UCSD-AML1 (cell line): ENCODE results near the gene TSKS.
"Not testable (repeated sequence)": the region's sequence is repeated elsewhere in the genome, so short reads cannot be mapped to it uniquely, and the experiment has no call there.

Source experiments
- DNase-seq: peaks from one replicate; lab custom pipeline; 2025; ENCODE audit not compliant: unreplicated experiment; lab: John Stamatoyannopoulos, UW

Gene TSKS

GRCh38 chr19:49727217-49728030 is 35.7 kb downstream of the TSKS start:
- DNase-seq: no peak

DNA sequence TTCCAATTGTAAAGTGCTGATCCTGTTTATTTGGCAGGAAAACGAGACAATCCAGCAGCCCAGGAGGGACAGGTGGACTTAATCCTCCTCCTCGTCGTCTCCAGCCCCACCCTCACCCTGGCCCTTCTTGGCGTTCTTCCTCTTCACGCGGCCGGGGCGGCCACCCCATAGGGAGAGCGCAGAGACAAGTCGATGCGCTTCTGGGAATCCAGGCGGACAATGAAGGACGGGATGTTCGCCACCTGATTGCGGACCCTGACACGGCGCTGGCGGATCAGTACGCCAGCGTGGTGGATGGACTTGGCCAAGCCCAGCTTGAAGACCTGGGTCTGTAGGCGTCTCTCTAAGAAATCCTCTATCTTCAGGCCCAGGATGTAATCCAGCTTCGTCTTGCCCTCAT is 43.7 kb downstream of the TSKS start:
- not testable (repeated sequence) for DNase-seq

DNA sequence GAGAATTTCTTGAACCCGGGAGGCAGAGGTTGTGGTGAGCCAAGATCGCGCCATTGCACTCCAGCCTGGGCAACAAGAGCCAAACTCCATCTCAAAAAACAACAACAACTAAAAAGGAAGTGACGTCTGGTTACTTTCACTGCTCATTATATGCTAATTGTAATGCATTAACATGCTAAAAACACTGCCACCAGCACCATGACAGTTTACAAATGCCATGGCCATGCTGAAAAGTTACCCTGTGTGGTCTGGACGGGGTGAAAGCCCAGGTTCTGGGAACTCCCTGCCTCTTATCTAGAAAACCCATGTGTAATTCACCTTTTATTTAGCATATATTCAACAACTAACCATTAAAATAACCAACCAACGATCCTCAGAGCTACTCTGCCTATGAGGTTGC is 44.1 kb downstream of the TSKS start:
- no peak for DNase-seq

GRCh38 chr19:49718511-49718910 is 44.6 kb downstream of the TSKS start:
- no peak for DNase-seq

GRCh38 chr19:49716154-49716553 is 47.0 kb downstream of the TSKS start:
- DNase-seq: no peak

DNA sequence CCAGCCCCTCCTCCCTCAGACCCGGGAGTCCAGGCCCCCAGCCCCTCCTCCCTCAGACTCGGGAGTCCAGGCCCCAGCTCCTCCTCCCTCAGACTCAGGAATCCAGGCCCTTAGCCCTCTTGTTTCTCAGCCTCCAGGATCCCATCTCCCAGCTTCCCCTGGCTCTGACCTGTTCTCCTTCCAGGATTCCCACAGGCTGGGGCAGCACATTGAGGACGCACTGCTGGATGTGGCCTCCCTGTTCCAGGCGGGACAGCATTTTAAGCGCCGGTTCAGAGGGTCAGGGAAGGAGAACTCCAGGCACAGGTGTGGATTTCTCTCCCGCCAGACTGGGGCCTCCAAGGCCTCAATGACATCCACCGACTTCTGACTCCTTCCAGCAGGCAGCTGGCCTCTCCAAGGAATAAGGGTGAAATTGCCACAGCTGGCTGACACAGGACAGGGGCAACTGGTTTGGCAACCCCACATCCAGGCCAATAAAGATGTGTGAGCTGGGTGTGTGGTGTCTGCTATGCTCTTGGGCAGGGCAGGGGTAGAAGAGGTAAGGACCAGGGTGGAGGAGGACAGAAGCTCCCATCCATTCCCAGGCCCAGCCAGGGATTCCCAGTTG is 49.8 kb downstream of the TSKS start:
- no peak for DNase-seq

- DNase-seq: no peak
Measured at GRCh38 chr19:49712397-49712859, 50.7 kb downstream of the TSKS start.

DNA sequence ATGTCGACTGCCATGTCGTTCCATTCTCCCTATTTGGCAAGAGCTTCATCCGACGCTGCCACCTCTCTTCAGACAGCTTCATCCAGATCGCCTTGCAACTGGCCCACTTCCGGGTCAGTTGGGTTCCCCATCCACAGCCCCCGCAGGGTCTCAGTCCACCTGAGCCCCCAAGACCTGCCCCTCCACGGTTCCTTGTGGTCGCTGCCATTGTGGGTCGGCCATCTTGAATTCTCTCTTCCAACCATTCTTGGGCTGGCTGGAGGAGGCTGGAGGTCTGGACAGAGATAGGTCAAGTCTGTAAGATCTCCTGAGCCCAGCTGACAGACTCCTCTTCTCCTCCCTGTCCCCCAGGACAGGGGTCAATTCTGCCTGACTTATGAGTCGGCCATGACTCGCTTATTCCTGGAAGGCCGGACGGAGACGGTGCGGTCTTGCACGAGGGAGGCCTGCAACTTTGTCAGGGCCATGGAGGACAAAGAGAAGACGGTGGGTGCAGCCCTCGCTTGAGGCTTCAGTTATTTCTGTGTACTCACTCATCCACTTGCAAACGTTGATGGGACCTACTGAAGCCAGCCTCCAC is 52.6 kb downstream of the TSKS start:
- DNase-seq: no peak

DNA sequence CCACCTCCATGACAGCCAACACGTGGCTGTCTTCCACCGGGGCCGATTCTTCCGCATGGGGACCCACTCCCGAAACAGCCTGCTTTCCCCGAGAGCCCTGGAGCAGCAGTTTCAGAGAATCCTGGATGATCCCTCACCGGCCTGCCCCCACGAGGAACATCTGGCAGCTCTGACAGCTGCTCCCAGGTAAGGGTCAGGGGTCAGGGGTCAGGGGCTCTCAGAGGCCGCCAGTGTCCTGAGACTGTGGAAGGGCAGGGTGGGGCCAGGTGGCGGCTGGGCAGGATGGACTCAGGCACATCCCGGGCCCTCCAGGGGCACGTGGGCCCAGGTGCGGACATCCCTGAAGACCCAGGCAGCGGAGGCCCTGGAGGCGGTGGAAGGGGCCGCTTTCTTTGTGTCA is 57.2 kb downstream of the TSKS start:
- no peak for DNase-seq

DNA sequence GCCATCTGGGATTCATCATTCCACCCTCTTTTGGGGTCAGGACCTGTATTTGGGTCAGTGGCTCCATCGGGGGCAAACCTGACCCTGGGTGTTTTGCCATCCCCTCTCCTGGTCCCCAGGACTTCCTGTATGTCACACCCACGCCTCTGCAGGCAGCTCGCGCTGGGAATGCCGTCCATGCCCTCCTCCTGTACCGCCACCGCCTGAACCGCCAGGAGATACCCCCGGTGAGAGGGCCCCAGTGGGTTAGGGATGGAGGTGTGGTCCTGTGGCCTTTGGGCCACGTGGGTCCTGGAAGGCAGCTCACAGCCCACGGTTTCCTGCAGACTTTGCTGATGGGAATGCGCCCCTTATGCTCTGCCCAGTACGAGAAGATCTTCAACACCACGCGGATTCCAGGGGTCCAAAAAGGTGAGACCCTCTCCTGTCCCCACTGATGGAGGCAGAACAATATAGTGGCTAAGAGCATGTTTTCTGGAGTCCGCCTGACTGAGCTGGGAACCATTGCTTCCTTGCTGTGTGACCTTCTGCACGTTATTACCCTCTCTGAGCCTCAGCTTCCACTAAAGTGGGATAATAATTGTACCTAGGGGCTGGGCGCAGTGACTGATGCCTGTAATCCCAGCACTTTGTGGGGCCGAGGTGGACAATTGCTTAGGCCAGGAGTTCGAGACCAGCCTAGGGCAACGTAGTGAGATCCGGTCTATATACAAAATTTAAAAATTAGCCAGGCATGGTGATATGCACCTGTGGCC is 58.0 kb downstream of the TSKS start:
- no peak for DNase-seq

DNA sequence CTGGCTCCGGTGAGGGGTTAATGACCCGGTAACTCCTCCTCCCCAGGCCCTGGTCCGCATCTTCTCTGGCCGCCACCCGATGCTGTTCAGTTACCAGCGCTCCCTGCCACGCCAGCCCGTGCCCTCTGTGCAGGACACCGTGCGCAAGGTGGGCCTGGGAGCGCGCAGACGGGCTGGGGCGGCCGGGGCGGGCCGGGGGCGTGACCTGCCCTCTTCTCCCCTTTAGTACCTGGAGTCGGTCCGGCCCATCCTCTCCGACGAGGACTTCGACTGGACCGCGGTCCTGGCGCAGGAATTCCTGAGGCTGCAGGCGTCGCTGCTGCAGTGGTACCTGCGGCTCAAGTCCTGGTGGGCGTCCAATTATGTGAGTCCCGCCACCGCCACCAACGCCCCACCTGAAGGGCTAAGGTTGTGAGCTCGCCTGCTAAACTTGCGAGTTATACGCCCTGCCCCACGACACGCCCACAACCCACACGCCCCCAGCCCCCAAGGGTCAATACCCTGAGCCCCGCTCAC is 61.8 kb downstream of the TSKS start:
- no peak for DNase-seq

DNA sequence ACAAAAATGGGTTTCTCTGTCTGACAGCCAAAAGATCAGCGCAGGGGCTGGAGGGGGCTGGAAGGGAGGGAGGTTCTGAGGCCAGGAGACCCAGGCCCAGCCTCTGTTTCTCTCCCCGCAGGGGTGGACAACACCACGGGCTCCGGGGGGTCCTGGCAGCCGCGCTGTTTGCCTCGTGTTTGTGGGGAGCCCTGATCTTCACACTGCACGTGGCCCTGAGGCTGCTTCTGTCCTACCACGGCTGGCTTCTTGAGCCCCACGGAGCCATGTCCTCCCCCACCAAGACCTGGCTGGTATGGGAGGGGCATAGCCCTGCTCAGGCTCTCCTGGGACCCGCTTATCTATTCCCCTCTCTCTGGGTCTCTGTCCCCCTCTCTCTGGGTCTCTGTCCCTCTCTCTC is 62.5 kb downstream of the TSKS start:
- no peak for DNase-seq

DNA sequence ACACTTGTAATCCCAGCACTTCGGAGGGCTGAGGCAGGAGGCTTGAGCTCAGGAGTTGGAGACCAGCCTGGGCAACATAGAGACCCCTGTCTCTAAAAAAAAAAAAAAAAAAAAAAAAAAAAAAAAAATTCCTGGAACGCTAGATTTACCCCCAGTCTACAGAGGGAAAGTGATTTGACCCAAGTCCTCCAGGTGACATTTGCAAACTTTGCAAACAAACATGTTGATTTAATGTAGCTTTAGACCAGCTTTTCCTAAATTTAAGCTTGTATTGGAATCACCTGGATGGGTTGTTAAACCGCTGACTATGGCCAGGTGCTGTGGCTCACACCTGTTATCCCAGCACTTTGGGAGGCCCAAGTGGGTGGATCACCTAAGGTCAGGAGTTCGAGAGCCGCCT is 63.7 kb downstream of the TSKS start:
- DNase-seq: no peak

DNA sequence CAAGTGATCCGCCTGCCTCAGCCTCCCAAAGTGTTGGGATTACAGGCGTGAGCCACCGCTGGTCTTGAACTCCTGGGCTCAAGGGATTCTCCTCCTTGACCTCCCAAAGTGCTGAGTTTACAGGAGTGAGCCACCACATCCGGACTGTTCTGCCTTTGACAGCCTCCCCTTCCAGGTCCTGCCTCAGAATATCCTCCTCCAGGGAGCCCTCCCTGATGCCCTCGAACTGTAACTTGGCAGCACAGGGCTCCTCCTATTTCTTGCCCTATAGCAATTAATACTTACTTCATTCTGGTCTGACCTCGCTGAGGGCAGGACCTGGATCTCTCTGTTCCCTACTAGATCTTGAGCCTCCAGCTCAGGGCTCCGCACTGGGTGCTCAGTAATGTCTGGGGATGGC is 66.2 kb downstream of the TSKS start:
- DNase-seq: no peak

DNA sequence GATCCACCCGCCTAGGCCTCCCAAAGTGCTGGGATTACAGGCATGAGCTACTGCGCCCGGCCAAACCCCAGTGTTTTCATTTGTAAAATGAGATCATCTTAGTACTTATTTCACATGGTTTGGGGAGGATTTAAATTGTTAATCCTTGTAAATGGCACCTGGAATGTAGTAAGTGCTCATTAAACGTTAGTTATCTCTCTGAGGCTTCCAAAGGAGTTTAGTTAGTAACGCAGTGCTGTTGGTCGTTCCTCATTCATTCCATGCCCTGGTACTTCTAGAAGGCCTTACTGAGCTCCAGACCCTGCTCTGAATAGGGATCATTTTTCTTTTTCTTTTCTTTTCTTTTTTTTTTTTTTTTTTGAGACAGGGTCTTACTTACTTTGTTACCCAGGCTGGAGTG is 67.0 kb downstream of the TSKS start:
- no peak for DNase-seq

GRCh38 chr19:49692147-49692506 is 71.0 kb downstream of the TSKS start:
- DNase-seq: no peak

GRCh38 chr19:49691243-49692146 is 71.6 kb downstream of the TSKS start:
- no peak for DNase-seq

GRCh38 chr19:49690656-49691242 is 72.4 kb downstream of the TSKS start, which contains the start of gene CPT1C:
Gene CPT1C (plus strand): TSS chr19:49691116. CDS start chr19:49692253, 1,137 bp downstream.
- no peak for DNase-seq

- DNase-seq: no peak
Measured at GRCh38 chr19:49690079-49690655, 72.9 kb downstream of the TSKS start.
